ENCODE measurements around the gene MAMLD1. TPM values are rescaled to one million over a fixed set of nuclear protein-coding genes. Genes with fewer than 3 reads are reported as not detected.
A peak's percentile ranks its signal among the peaks of the same experiment; 100 is the strongest.

The MAMLD1 gene
- total and polyA plus RNA-seq, 4 donors, result 1.9 to 6.7 (median 2.8) TPM

- Histone ChIP-seq H3K27ac (ENCODE audit: low read depth in 1 of 2, low read length in 1 of 2) (no peak overlapping the region), H3K9ac (ENCODE audit: insufficient read depth in 1 of 2, low read length in 2 of 2) (peak overlapping the region in 1 of 2 donors; percentile 28), H3K4me1 (ENCODE audit: control insufficient read depth in 5 of 5, insufficient read depth in 5 of 5, low read length in 5 of 5) (peaks cover 0 to 12% (median 0%) of the 10 kb centered on the region in 5 donors), H3K4me3 (no peak overlapping the region), H3K9me3 (ENCODE audit: control insufficient read depth in 4 of 4, insufficient read depth in 3 of 4, low read length in 3 of 4) (peaks cover 0 to 2% (median 0%) of the 10 kb centered on the region in 4 donors), H3K27me3 (ENCODE audit: control insufficient read depth in 3 of 3, insufficient read depth in 3 of 3, low read length in 2 of 3) (no peaks in the 10 kb centered on the region), H3K36me3 (ENCODE audit: control insufficient read depth in 4 of 4, insufficient read depth in 4 of 4, low read length in 4 of 4) (no peaks in the 10 kb centered on the region)
- no peak for TF ChIP-seq CTCF (IDR thresholded peaks at IDR 0.05; ENCODE audit: control extremely low read depth, extremely low read depth)
- ATAC-seq (ENCODE audit: insufficient read depth, low FRiP score) (no peak), DNase-seq (peak in 2 of 3 donors; percentile 41 to 64)
- 84 to 87% methylated on average over 3 of the region's 3 CpGs for WGBS, 2 donors
These were observed 92.1 kb downstream of the MAMLD1 start for GRCh38 chrX:150455215-150455608.

- peaks cover 0 to 12% (median 0%) of the 10 kb centered on the region in 5 donors for H3K4me1 ChIP-seq (ENCODE audit: control insufficient read depth in 5 of 5, insufficient read depth in 5 of 5, low read length in 5 of 5)
- no peaks in the 10 kb centered on the region for H3K27me3 ChIP-seq (ENCODE audit: control insufficient read depth in 3 of 3, insufficient read depth in 3 of 3, low read length in 2 of 3)
- ATAC-seq (ENCODE audit: insufficient read depth, low FRiP score) (no peak), DNase-seq (no peak)
- WGBS, 2 donors, result 42 to 73% methylated on average over 6 of the region's 6 CpGs
- H3K36me3 ChIP-seq (ENCODE audit: control insufficient read depth in 4 of 4, insufficient read depth in 4 of 4, low read length in 4 of 4), result no peaks in the 10 kb centered on the region
- peaks cover 0 to 2% (median 0%) of the 10 kb centered on the region in 4 donors for H3K9me3 ChIP-seq (ENCODE audit: control insufficient read depth in 4 of 4, insufficient read depth in 3 of 4, low read length in 3 of 4)
- no peak for TF ChIP-seq CTCF (IDR thresholded peaks at IDR 0.05; ENCODE audit: control extremely low read depth, extremely low read depth)
- H3K27ac ChIP-seq (ENCODE audit: low read depth in 1 of 2, low read length in 1 of 2), result no peak overlapping the region
- no peak overlapping the region for H3K4me3 ChIP-seq
- no peak overlapping the region for H3K9ac ChIP-seq (ENCODE audit: insufficient read depth in 1 of 2, low read length in 2 of 2)
These were observed 93.3 kb downstream of the MAMLD1 start for GRCh38 chrX:150456466-150456865.

DNA sequence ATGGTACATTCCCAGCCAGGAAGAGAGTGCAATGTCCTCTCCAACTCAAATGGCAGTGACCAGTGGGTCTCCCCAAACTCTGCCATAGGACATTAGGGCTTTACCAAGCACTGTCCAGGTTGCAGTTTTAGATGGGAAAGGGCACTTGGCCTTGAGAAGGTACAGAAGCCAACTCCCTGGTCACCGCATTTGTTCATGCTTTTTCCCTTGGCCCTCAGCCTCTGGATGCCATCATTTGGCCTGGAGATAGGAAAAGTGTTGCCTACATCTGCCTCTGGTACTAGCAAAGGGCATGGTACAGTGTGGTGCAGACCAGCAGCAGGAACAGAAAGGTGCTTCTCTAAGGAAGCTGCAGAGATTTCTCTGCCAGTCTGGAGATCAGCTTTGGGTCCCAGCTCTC is 93.8 kb downstream of the MAMLD1 start:
- Histone ChIP-seq H3K27me3 (ENCODE audit: control insufficient read depth in 3 of 3, insufficient read depth in 3 of 3, low read length in 2 of 3) (no peaks in the 10 kb centered on the region), H3K27ac (ENCODE audit: low read depth in 1 of 2, low read length in 1 of 2) (no peak overlapping the region), H3K9me3 (ENCODE audit: control insufficient read depth in 4 of 4, insufficient read depth in 3 of 4, low read length in 3 of 4) (peaks cover 0 to 2% (median 0%) of the 10 kb centered on the region in 4 donors), H3K36me3 (ENCODE audit: control insufficient read depth in 4 of 4, insufficient read depth in 4 of 4, low read length in 4 of 4) (no peaks in the 10 kb centered on the region), H3K9ac (ENCODE audit: insufficient read depth in 1 of 2, low read length in 2 of 2) (no peak overlapping the region), H3K4me3 (no peak overlapping the region), H3K4me1 (ENCODE audit: control insufficient read depth in 5 of 5, insufficient read depth in 5 of 5, low read length in 5 of 5) (peaks cover 0 to 12% (median 0%) of the 10 kb centered on the region in 5 donors)
- no peak for DNase-seq
- no peak for TF ChIP-seq CTCF (IDR thresholded peaks at IDR 0.05; ENCODE audit: control extremely low read depth, extremely low read depth)
- WGBS, 2 donors, result 89 to 100% methylated on average over 1 of the region's 1 CpG
- no peak for ATAC-seq (ENCODE audit: insufficient read depth, low FRiP score)

DNA sequence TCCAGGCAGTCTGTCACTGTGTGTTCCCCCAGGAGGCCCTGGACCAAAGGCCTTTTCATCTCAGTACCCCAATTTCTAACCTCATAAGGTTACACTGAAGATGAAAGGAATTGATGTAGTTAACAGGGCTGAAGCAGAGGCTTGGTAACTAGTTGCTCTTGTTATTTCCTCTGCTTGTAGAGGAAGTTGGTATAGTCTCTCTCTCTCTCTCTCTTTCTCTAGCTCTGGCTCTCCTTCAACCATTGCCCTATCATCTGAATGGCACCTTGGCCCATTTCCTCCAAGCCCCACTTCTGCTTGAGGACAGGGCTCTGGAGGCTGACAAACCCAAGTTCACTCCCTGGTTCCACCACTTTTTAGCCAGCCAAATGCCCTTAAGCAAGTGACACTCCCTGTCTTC is 96.1 kb downstream of the MAMLD1 start:
- Histone ChIP-seq H3K27ac (ENCODE audit: low read depth in 1 of 2, low read length in 1 of 2) (no peak overlapping the region), H3K9ac (ENCODE audit: insufficient read depth in 1 of 2, low read length in 2 of 2) (no peak overlapping the region), H3K27me3 (ENCODE audit: control insufficient read depth in 3 of 3, insufficient read depth in 3 of 3, low read length in 2 of 3) (no peaks in the 10 kb centered on the region), H3K36me3 (ENCODE audit: control insufficient read depth in 4 of 4, insufficient read depth in 4 of 4, low read length in 4 of 4) (no peaks in the 10 kb centered on the region), H3K9me3 (ENCODE audit: control insufficient read depth in 4 of 4, insufficient read depth in 3 of 4, low read length in 3 of 4) (peaks cover 0 to 2% (median 0%) of the 10 kb centered on the region in 4 donors), H3K4me1 (ENCODE audit: control insufficient read depth in 5 of 5, insufficient read depth in 5 of 5, low read length in 5 of 5) (peaks cover 0 to 12% (median 0%) of the 10 kb centered on the region in 5 donors), H3K4me3 (no peak overlapping the region)
- no peak for TF ChIP-seq CTCF (IDR thresholded peaks at IDR 0.05; ENCODE audit: control extremely low read depth, extremely low read depth)
- no peak for DNase-seq
- ATAC-seq (ENCODE audit: insufficient read depth, low FRiP score), result no peak

Measured in lung (tissue), 12 donors.